Hepatocyte (in vitro differentiated cells): ENCODE results near the gene PRKCZ. TPM values are rescaled to one million over a fixed set of nuclear protein-coding genes. Genes with fewer than 3 reads are reported as not detected.
A peak's percentile ranks its signal among the peaks of the same experiment; 100 is the strongest.

ENCODE experiments used
- DNase-seq: peaks from one replicate; pipeline ENCODE4 v3.0.0-alpha.2; 2016; ENCODE audit warnings: low spot score
- H2AFZ ChIP-seq: fragments of 200-600 bp; sonication (generic); 2 replicates; pipeline ENCODE4 v1.6.0; 2016; ENCODE audit warnings: antibody characterized with exemption, mild to moderate bottlenecking
- H3K27ac ChIP-seq: fragments of 200-600 bp; sonication (generic); 2 replicates; pipeline ENCODE4 v1.5.1; 2016; ENCODE audit warnings: mild to moderate bottlenecking
- H3K27me3 ChIP-seq: fragments of 200-600 bp; sonication (generic); 2 replicates; pipeline ENCODE4 v1.6.1; 2016
- H3K36me3 ChIP-seq: fragments of 200-600 bp; sonication (generic); replicated peaks from 2 replicates; pipeline ENCODE4 v1.5.1; 2016; ENCODE audit warnings: low read depth; ENCODE audit not compliant: insufficient read depth
- H3K4me1 ChIP-seq: fragments of 200-600 bp; sonication (generic); 2 replicates; pipeline ENCODE4 v1.5.1; 2016; ENCODE audit warnings: mild to moderate bottlenecking, moderate library complexity; ENCODE audit not compliant: insufficient read depth
- H3K4me2 ChIP-seq: fragments of 200-600 bp; sonication (generic); 2 replicates; pipeline ENCODE4 v1.6.0; 2016
- H3K4me3 ChIP-seq: fragments of 200-600 bp; sonication (generic); 2 replicates; pipeline ENCODE4 v1.5.1; 2016; ENCODE audit warnings: mild to moderate bottlenecking
- H3K79me2 ChIP-seq: fragments of 200-600 bp; sonication (generic); 2 replicates; pipeline ENCODE4 v1.6.0; 2017; ENCODE audit warnings: mild to moderate bottlenecking
- H3K9me2 ChIP-seq: fragments of 200-600 bp; sonication (generic); replicated peaks from 2 replicates; pipeline ENCODE4 v1.6.0; 2017; ENCODE audit warnings: mild to moderate bottlenecking; ENCODE audit not compliant: insufficient read depth
- H3K9me3 ChIP-seq: fragments of 200-600 bp; sonication (generic); 2 replicates; pipeline ENCODE4 v1.5.1; 2016; ENCODE audit warnings: low read depth, mild to moderate bottlenecking
- H4K20me1 ChIP-seq: fragments of 200-600 bp; sonication (generic); 2 replicates; pipeline ENCODE4 v1.6.0; 2016; ENCODE audit warnings: mild to moderate bottlenecking; ENCODE audit not compliant: insufficient read depth, poor library complexity, severe bottlenecking
- EZH2 ChIP-seq: fragments of 200-600 bp; sonication (generic); IDR thresholded peaks from 2 replicates; pipeline ENCODE4 v1.6.1; 2016; ENCODE audit warnings: antibody characterized with exemption, mild to moderate bottlenecking, borderline replicate concordance
- EZH2phosphoT487 ChIP-seq: fragments of 200-600 bp; sonication (generic); IDR thresholded peaks from one replicate; pipeline ENCODE4 v1.6.1; 2018; ENCODE audit warnings: antibody characterized with exemption, mild to moderate bottlenecking, low read depth, moderate library complexity; ENCODE audit not compliant: unreplicated experiment, severe bottlenecking
- WGBS: methylation state at CpG from one replicate; pipeline ENCODE4 v1.1.6; 2016; ENCODE audit warnings: low lambda C conversion rate; ENCODE audit errors: missing lambda C conversion rate; 5-methylcytosine and 5-hydroxymethylcytosine counted together
- polyA plus RNA-seq: library from polyadenylated mRNA; unstranded; fragments of >200 nt; fragmentation: Nextera tagmentation; extraction: Ambion mirVana; gene quantifications from 2 replicates; pipeline ENCODE4 v1.2.1, GENCODE V29; 2016
- total RNA-seq: library from RNA; depleted of rRNA; stranded (reverse); fragments of >200 nt; gene quantifications from 2 replicates; pipeline ENCODE4 v1.2.3, GENCODE V29; 2014
- TF ChIP-seq, protein P1 (sequence below): fragments of 200-600 bp; sonication (generic); IDR thresholded peaks from 2 replicates; pipeline ENCODE4 v1.5.1; 2016; ENCODE audit warnings: antibody characterized with exemption, mild to moderate bottlenecking; ENCODE audit not compliant: poor library complexity

The PRKCZ gene
- total and polyA plus RNA-seq, 2 experiments from 2014 or later = 41.0 to 52.3 TPM

DNA sequence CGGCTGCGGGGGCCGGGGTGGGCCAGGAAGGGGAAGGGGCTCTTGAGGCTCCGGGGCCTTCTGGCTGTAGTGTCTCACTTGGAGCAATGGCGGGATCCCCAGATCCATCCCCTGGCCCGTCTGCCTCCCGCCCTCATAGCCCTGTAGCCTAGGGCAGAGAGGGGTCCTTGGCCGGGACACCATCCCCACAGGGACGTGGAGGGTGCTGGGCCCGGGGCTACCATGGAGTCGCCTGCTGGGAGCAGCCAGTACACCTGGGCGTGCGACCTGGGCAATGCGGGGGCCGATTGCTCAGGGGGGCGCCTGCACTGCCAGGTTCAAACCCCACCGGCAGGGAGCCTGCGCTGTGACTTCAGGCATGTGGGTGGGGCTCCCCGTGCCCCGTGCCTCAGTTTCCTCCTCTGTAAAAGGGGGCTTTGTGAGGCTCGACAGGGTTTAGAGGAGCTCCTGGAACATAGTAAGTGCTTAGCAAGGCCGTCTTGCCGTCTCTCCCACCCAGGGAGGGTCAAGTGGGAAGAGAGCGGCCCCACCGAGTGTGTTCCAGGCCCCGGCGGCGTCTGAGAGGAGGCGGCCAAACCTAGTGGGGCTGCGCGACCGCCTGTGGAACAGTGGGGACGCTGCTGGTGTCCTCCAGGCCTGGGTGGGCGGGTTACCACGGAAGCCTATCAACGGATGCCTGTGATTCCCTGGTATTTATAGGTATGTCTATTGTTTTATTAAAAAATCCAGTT, 20.8 kb downstream of the PRKCZ start:
- H3K4me2 ChIP-seq = no peak overlapping the region
- H3K4me1 ChIP-seq = peaks cover 6% of the 10 kb centered on the region
- H3K27ac ChIP-seq = peak overlapping the region; percentile 84
- H3K36me3 ChIP-seq = no peaks in the 10 kb centered on the region
- H3K79me2 ChIP-seq = peaks cover 22% of the 10 kb centered on the region
- 97% methylated on average over 30 of the region's 36 CpGs for WGBS
- H3K4me3 ChIP-seq = no peak overlapping the region
- H4K20me1 ChIP-seq = no peaks in the 10 kb centered on the region
- no peaks in the 10 kb centered on the region for H3K9me3 ChIP-seq
- H3K27me3 ChIP-seq = no peaks in the 10 kb centered on the region
- no peaks in the 10 kb centered on the region for H3K9me2 ChIP-seq
- no peak for DNase-seq
- TF ChIP-seq EZH2phosphoT487 (no peak), EZH2 (no peak)
- TF ChIP-seq, protein P1, sequence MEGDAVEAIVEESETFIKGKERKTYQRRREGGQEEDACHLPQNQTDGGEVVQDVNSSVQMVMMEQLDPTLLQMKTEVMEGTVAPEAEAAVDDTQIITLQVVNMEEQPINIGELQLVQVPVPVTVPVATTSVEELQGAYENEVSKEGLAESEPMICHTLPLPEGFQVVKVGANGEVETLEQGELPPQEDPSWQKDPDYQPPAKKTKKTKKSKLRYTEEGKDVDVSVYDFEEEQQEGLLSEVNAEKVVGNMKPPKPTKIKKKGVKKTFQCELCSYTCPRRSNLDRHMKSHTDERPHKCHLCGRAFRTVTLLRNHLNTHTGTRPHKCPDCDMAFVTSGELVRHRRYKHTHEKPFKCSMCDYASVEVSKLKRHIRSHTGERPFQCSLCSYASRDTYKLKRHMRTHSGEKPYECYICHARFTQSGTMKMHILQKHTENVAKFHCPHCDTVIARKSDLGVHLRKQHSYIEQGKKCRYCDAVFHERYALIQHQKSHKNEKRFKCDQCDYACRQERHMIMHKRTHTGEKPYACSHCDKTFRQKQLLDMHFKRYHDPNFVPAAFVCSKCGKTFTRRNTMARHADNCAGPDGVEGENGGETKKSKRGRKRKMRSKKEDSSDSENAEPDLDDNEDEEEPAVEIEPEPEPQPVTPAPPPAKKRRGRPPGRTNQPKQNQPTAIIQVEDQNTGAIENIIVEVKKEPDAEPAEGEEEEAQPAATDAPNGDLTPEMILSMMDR = no peak
- no peak overlapping the region for H2AFZ ChIP-seq

DNA sequence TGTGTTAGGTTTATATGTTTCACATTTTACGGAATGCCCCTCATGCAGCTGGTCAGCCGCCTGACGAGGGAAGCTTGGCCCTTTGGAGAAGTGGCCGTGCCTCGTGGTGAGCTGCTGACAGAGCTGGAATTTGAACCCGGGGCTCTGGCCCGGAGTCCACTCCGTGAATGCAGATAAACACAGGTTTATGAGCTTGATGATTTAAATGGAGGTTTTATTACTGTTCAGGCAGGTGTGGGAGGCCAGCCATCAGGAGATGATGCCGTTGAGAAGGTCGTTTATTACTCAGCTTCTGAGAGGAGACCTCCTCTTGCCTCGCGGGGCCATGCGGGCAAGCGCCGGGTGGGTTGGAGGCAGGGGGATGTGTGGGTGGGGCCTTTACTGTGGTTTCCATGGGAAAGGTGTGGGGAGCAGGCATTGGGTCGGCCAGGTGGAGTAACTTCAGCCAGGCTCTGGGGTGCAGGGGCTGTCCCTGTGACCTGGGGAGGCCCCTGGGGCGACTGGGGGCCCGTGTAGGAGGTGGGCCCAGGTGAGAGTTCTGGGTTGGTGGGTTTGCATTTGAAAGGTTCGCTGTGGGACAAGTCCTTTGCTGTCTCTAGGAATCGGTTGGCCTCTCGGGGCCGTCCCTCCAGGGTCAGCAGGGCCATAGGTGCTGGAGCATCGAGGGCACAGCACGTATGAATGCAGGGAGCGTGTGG, 22.0 kb downstream of the PRKCZ start:
- no peak overlapping the region for H3K4me3 ChIP-seq
- no peaks in the 10 kb centered on the region for H3K9me3 ChIP-seq
- H3K27ac ChIP-seq = peak overlapping the region; percentile 85
- H3K36me3 ChIP-seq = no peaks in the 10 kb centered on the region
- peak; percentile 58 for DNase-seq
- no peaks in the 10 kb centered on the region for H3K9me2 ChIP-seq
- no peaks in the 10 kb centered on the region for H3K27me3 ChIP-seq
- peaks cover 16% of the 10 kb centered on the region for H3K79me2 ChIP-seq
- peak overlapping the region; percentile 37 for H3K4me2 ChIP-seq
- 71% methylated on average over 24 of the region's 25 CpGs for WGBS
- H4K20me1 ChIP-seq = no peaks in the 10 kb centered on the region
- no peak overlapping the region for H2AFZ ChIP-seq
- peaks cover 6% of the 10 kb centered on the region for H3K4me1 ChIP-seq
- TF ChIP-seq, protein P1 = no peak
- no peak for TF ChIP-seq EZH2phosphoT487
- TF ChIP-seq EZH2 = no peak

GRCh38 chr1:2072891-2073290, 22.7 kb downstream of the PRKCZ start:
- TF ChIP-seq EZH2 (no peak), EZH2phosphoT487 (no peak)
- TF ChIP-seq, protein P1 = no peak
- Histone ChIP-seq H3K36me3 (peaks cover 6% of the 10 kb centered on the region), H3K9me3 (no peaks in the 10 kb centered on the region), H3K27ac (peak overlapping the region; percentile 85), H3K4me2 (no peak overlapping the region), H4K20me1 (no peaks in the 10 kb centered on the region), H3K27me3 (no peaks in the 10 kb centered on the region), H2AFZ (no peak overlapping the region), H3K9me2 (no peaks in the 10 kb centered on the region), H3K4me1 (peaks cover 6% of the 10 kb centered on the region), H3K4me3 (no peak overlapping the region), H3K79me2 (peaks cover 22% of the 10 kb centered on the region)
- no peak for DNase-seq
- WGBS = 94% methylated on average over 14 of the region's 14 CpGs
